K562 (cell line): ENCODE data around the gene PDE8B. TPM values are rescaled to one million over a fixed set of nuclear protein-coding genes. Genes with fewer than 3 reads are reported as not detected.

Experiments used
- ATAC-seq: fragments of 200-7000 bp; cut with Tn5 transposase; 3 replicates; pipeline ENCODE4 v1.9.1; 2020; ENCODE audit warnings: moderate library complexity
- BruUV-seq: library from RNA; stranded (reverse); fragments of 400-500 nt; replicated peaks from 2 replicates; lab custom pipeline; 2021; lab: Mats Ljungman, UMichigan
- CTCF ChIA-PET: fragments of 300-600 bp; formaldehyde crosslinking; extraction: SDS; loops from one replicate; lab custom pipeline; 2021; ENCODE audit warnings: low intra/inter-chr PET ratio; lab: Yijun Ruan, JAX
- POLR2A ChIA-PET: fragments of 300-600, 350-650 bp; sonication (Branson Sonifier 250); formaldehyde crosslinking; extraction: SDS; loops from one replicate; lab custom pipeline; 2021; ENCODE audit warnings: antibody characterized with exemption, inconsistent platforms; lab: Yijun Ruan, JAX
- DNase-seq, 4 experiments: peaks; one replicate each; pipeline versions ENCODE4 v3.0.0 to v3.0.0-alpha.2; 2011 to 2018; ENCODE audit warnings: low spot score in 3 of 4, mixed read lengths in 3 of 4; ENCODE audit errors: extremely low read depth in 1 of 4
- FAIRE-seq: peaks from 2 replicates; lab custom pipeline; 2011; peaks lifted over from hg19 to GRCh38; lab: Jason Lieb, UNC
- H2AFZ ChIP-seq: 2 replicates; pipeline ENCODE4 v1.6.0; 2011; ENCODE audit warnings: low read depth, low read length, control low read depth, inconsistent platforms
- H3K27ac ChIP-seq: fragments of 200-600 bp; 3 replicates; pipeline ENCODE4 v1.8.0; 2011; ENCODE audit warnings: low read depth, mild to moderate bottlenecking, control low read depth, inconsistent platforms, low read length, moderate library complexity, mixed read lengths; ENCODE audit errors: extremely low read depth
- H3K27me3 ChIP-seq, 2 experiments: fragments of 300-600 bp in 1 of 2; 2 replicates in 1 of 2; 3 replicates in 1 of 2; pipeline versions ENCODE4 v1.6.0 to v1.8.0; 2011; ENCODE audit warnings: inconsistent platforms in 2 of 2, low read length in 2 of 2, mild to moderate bottlenecking in 1 of 2, mixed read lengths in 1 of 2, moderate library complexity in 1 of 2; ENCODE audit not compliant: control insufficient read depth in 2 of 2, insufficient read depth in 2 of 2
- H3K36me3 ChIP-seq: fragments of 300-600 bp; 3 replicates; pipeline ENCODE4 v1.8.0; 2011; ENCODE audit warnings: mild to moderate bottlenecking, low read length, inconsistent platforms; ENCODE audit not compliant: control insufficient read depth, insufficient read depth
- H3K4me1 ChIP-seq, 2 experiments: fragments of 200-600 bp in 1 of 2; replicated peaks in 1 of 2; 2 replicates in 1 of 2; 3 replicates in 1 of 2; pipeline versions ENCODE4 v1.5.1 to v1.8.0; 2011; ENCODE audit warnings: inconsistent platforms in 2 of 2, low read length in 2 of 2, mild to moderate bottlenecking in 1 of 2, mixed read lengths in 1 of 2, moderate library complexity in 1 of 2; ENCODE audit not compliant: control insufficient read depth in 2 of 2, insufficient read depth in 2 of 2
- H3K4me2 ChIP-seq: 2 replicates; pipeline ENCODE4 v1.6.1; 2011; ENCODE audit warnings: low read length, control low read depth, inconsistent platforms, mixed read lengths; ENCODE audit not compliant: insufficient read depth
- H3K4me3 ChIP-seq: fragments of 200-600 bp; sonication (generic), shearing (Covaris generic); 2 replicates; pipeline ENCODE4 v1.5.1; 2016; ENCODE audit warnings: control low read depth, inconsistent platforms
- H3K79me2 ChIP-seq: fragments of 200-600 bp; 3 replicates; pipeline ENCODE4 v1.8.0; 2011; ENCODE audit warnings: low read length, inconsistent platforms; ENCODE audit not compliant: control insufficient read depth, insufficient read depth
- H3K9ac ChIP-seq, 2 experiments: 2 replicates each; pipeline versions ENCODE4 v1.6.0 to v1.6.1; 2011; ENCODE audit warnings: low read depth in 2 of 2, low read length in 2 of 2, control low read depth in 1 of 2, inconsistent platforms in 1 of 2, mild to moderate bottlenecking in 1 of 2, mixed read lengths in 1 of 2; ENCODE audit not compliant: insufficient read depth in 1 of 2
- H3K9me1 ChIP-seq: one replicate; pipeline ENCODE4 v1.6.0; 2011; ENCODE audit warnings: inconsistent platforms, mild to moderate bottlenecking, low read length, moderate library complexity; ENCODE audit not compliant: control insufficient read depth, insufficient read depth
- H3K9me3 ChIP-seq: replicated peaks from 2 replicates; pipeline ENCODE4 v1.5.1; 2011; ENCODE audit warnings: low read depth, low read length, inconsistent platforms; ENCODE audit not compliant: control insufficient read depth, insufficient read depth
- H4K20me1 ChIP-seq: replicated peaks from 2 replicates; pipeline ENCODE4 v1.6.1; 2011; ENCODE audit warnings: low read length, inconsistent platforms, mixed read lengths; ENCODE audit not compliant: control insufficient read depth, insufficient read depth
- CEBPB ChIP-seq: fragments of 450-650 bp; IDR thresholded peaks from 2 replicates; pipeline ENCODE4 v1.6.1; 2016; ENCODE audit warnings: missing genetic modification characterization, missing compliant biosample characterization
- CEBPG ChIP-seq, 3 experiments: fragments of 200-800 bp in 1 of 3; sonication (Bioruptor generic) in 1 of 3; sonication (generic) in 1 of 3; formaldehyde crosslinking in 1 of 3; IDR thresholded peaks in 2 of 3; conservative IDR thresholded peaks in 1 of 3; 2 replicates each; pipeline versions ENCODE4 v1.6.1 to v1.8.0; 2016 to 2022; ENCODE audit warnings: missing compliant biosample characterization in 2 of 3, missing genetic modification characterization in 2 of 3, mild to moderate bottlenecking in 1 of 3, missing genetic modification reagents in 1 of 3
- ZNF224 ChIP-seq: sonication (generic); formaldehyde crosslinking; IDR thresholded peaks from 2 replicates; pipeline ENCODE4 v1.8.0; 2022; ENCODE audit warnings: mild to moderate bottlenecking, missing genetic modification reagents
- WGBS: fragments of 100-300 bp; shearing (Covaris generic); methylation state at CpG from one replicate; pipeline ENCODE4 v1.1.6; 2016; ENCODE audit warnings: low coverage, mixed read lengths; ENCODE audit not compliant: insufficient coverage; ENCODE audit errors: missing lambda C conversion rate; 5-methylcytosine and 5-hydroxymethylcytosine counted together
- in situ Hi-C: fragments of 300-500 bp; cut with MboI; formaldehyde crosslinking; loops from 4 replicates; pipeline ENCODE4 v1.15.0; 2018; ENCODE audit warnings: inconsistent platforms, mixed read lengths
- intact Hi-C: fragments of 100-400 bp; cut with micrococcal nuclease; formaldehyde crosslinking; loops from 2 replicates; pipeline ENCODE4 v1.14.2; 2022
- polyA plus RNA-seq, 8 experiments: library from polyadenylated mRNA; depleted of rRNA in 4 of 8; stranded (reverse) in 5 of 8; unstranded in 3 of 8; fragments of >200 nt; fragmentation: Nextera tagmentation in 2 of 8; fragmentation: Illumina TruSeq in 1 of 8; extraction: Ambion mirVana in 2 of 8; extraction: Trizol in 1 of 8; gene quantifications; 2 replicates each; pipeline versions ENCODE4 v1.2.1 to v1.2.3, GENCODE V29; 2011 to 2014; ENCODE audit warnings: inconsistent platforms in 1 of 8, missing spikeins in 1 of 8
- total RNA-seq, 7 experiments: library from RNA; depleted of rRNA in 6 of 7; stranded (reverse); fragments of >200 nt in 6 of 7; fragmentation: Illumina TruSeq in 2 of 7; extraction: Trizol in 2 of 7; gene quantifications; 2 replicates each; pipeline versions ENCODE4 v1.2.1 to v1.2.3, GENCODE V29; 2011 to 2021; ENCODE audit warnings: low replicate concordance in 1 of 7

The PDE8B gene
- total and polyA plus RNA-seq, 9 of the 15 experiments (the other 6 are each of a cell fraction or from before 2014, with no cell fraction given), result 0.15 to 0.28 TPM; not detected in 7

DNA sequence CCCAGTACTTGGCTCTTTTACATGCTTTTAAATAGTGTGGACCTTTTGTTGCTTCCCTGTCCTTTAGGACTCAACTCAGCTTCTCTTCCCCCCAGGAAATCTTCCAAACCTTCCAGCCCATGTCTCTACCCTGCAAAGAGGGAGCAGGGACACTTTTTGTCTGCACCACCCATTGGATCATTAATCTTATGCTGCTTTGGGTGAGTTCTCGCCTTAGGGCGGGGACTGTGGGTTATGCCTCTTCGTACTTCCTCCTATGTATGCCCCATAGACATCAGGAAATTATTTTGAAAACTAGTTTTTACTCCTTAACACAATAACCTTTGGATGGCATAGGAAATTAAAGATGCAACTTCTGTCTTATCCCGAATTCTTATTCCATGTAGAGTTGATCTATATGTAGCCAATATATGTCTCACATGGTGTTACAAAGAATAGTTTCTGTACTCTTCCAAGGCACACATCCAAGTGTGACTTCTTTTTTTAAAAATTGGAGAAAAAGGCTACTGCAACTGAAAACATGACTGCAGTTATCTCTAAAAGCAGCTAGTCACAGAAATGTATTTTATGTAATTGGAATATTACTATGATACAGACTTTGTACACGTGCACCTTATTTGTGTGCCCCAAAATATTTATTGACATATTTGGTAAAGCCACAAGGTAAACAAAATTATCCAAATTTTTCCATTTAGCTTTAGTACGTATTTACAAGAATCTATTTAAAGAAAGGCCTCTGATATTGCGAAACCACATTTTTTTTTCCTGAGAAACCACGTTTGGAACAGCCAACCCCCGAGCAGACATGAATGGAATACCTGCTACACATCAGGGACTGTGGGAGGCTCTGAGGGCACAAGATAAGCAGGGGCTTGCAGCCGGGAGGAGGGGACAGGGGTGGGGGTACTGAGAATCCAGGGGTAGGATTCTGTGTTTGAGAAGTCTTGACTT, 148.1 kb downstream of the PDE8B start:
- Histone ChIP-seq H3K4me3 (no peak overlapping the region), H3K27me3 (peaks cover 12 to 39% of the 10 kb centered on the region in 2 experiments; a peak in 3 of 5 replicates), H3K27ac (no peak overlapping the region), H2AFZ (no peak overlapping the region), H3K9me3 (no peaks in the 10 kb centered on the region), H3K36me3 (no peaks in the 10 kb centered on the region), H4K20me1 (no peaks in the 10 kb centered on the region), H3K4me2 (no peak overlapping the region), H3K79me2 (no peaks in the 10 kb centered on the region), H3K9ac (no peak overlapping the region), H3K9me1 (peaks cover 3% of the 10 kb centered on the region), H3K4me1 (no peaks in the 10 kb centered on the region; a peak in 1 of 5 replicates)
- ATAC-seq (no peak), FAIRE-seq (no peak), DNase-seq (no peak)
- no peak for TF ChIP-seq CEBPG (CRISPR knock-in tag; IDR thresholded peaks at IDR 0.05)
- TF ChIP-seq CEBPG (tag; conservative IDR thresholded peaks at IDR 0.05 in 1 of 2, IDR thresholded peaks at IDR 0.05 in 1 of 2), result peak in 1 of 2 experiments; percentile 51; a peak in 2 of 4 replicates
- TF ChIP-seq ZNF224 (CRISPR knock-in tag), result no peak
- TF ChIP-seq CEBPB, result peak; percentile 49; the same call in 1 of the 2 replicates
- 0% methylated on average over 10 of the region's 10 CpGs for WGBS
- in situ Hi-C loops (no loop called here), intact Hi-C loops (no loop called here)
- ChIA-PET CTCF (no interaction called here), POLR2A (interaction anchor here (1.1 kb wide), 1 partner anchor 9 kb away, joined by 3 read pairs; no protein-coding TSS in a partner anchor)
- BruUV-seq, result no TSS peak
